Glomerular endothelial cell (primary cell): ENCODE data around the gene CELA3A. TPM values are rescaled to one million over a fixed set of nuclear protein-coding genes. Genes with fewer than 3 reads are reported as not detected.
A peak's percentile ranks its signal among the peaks of the same experiment; 100 is the strongest.
"Not testable (repeated sequence)": the region's sequence is repeated elsewhere in the genome, so short reads cannot be mapped to it uniquely, and the experiment has no call there.

Source experiments
- DNase-seq: peaks from one replicate; pipeline ENCODE4 v3.0.0-alpha.2; 2011; ENCODE audit warnings: low read depth, low spot score; ENCODE audit errors: extremely low read depth
- total RNA-seq: library from RNA; depleted of rRNA; stranded (reverse); fragments of >200 nt; gene quantifications from 2 replicates; pipeline ENCODE4 v1.2.3, GENCODE V29; 2015

The CELA3A gene
- total RNA-seq, 1 donor from 2014 or later: not detected

DNA sequence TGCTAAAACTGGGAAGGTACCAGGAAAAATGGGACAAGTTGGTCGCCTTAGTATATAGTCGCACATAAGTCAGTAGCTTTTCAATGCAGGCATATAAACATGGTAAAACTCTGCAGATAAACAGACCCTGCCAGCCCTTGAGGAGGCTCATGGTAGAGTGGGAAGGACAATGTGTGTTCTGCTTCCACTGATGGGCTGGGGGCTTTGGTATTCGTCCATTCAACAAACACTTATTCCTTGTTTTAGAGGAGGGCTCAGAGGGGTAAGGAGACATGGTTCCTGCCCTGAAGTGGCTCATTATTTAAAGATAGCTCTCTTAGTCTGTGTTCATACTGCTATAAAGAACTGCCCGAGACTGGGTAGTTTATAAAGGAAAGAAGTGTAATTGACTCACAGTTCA lies 11.3 kb downstream of the CELA3A start:
- not testable (repeated sequence) for DNase-seq

DNA sequence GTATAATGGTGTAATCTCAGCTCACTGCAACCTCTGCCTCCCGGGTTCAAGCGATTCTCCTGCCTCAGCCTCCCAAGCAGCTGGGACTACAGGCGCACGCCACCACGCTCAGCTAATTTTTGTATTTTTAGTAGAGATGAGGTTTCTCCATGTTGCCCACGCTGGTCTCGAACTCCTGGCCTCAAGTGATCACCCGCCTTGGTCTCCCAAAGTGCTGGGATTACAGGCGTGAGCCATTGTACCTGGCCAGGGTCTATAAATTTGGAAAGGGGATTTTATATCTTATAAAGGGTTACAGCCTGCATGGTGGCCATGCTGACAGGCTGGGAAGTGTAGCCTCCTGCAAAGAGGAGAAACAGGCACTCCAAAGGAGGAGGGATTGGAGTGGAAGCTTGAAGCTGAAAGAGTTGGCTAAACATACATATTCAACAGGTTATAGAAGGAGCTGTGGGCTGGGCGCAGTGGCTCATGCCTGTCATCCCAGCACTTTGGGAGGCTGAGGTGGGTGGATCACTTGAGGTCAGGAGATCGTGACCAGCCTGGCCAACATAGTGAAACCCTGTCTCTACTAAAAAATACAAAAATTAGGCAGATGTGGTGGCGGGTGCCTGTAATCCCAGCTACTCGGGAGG lies 13.2 kb downstream of the CELA3A start:
- not testable (repeated sequence) for DNase-seq

DNA sequence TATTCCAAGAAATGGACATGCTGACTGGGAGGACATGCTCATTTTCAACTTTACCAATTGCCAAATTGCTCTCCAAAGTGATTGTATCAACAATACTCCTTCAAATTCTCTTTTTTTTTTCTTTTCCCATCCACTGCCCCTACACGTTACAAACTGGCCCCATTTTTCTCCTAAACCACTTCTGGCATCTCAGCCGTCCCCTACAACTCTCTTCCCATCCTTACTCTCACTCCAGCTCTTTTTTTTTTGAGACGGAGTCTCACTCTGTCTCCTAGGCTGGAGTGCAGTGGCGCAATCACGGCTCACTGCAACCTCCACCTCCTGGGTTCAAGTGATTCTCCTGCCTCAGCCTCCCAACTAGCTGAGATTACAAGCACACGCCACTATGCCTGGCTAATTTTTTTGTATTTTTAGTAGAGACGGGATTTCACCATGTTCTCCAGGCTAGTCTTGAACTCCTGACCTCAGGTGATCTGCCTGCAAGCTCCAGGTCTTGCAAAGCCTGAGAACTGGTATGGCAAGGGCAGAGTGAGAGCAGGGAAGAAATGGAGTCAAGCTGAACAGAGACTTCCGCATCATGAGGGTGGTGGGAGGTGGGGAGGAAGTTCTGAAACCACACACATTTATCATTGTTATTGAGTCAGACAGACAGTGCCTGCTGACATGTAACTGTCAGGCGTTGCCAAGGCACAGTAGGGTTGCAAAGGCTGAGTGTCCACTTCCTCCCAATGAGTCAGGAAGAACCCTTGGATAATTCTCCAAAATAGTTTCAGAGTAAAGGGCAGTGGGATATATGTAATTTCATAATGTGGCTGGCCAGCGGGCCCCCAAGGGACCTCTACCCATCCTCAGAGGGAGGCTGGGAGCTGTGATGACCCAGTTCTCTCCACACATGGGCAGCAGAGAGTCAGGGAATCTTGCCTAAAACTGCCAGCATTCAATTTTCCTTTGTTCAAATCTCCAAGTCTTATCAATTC lies 17.4 kb downstream of the CELA3A start:
- no peak for DNase-seq

DNA sequence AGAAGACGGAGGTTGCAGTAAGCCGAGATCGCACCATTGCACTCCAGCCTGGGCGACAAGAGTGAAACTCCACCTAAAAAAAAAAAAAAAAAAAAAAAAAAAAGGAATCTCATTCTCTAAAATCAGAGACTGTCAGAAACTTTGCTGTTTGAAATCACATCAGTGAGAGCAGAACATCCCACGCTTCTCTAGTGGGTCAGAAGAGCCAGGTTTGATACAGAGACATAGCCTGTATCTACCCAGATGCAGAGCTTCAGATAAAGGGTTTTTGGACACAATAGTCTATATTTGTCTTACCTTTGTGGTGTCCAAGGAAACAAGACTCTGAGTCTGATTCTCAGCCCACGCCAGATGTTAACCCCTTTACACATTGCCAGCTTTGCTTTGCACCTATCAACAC lies 19.6 kb downstream of the CELA3A start:
- no peak for DNase-seq

- no peak for DNase-seq
Measured at GRCh38 chr1:22024485-22025367, 23.3 kb downstream of the CELA3A start.

DNA sequence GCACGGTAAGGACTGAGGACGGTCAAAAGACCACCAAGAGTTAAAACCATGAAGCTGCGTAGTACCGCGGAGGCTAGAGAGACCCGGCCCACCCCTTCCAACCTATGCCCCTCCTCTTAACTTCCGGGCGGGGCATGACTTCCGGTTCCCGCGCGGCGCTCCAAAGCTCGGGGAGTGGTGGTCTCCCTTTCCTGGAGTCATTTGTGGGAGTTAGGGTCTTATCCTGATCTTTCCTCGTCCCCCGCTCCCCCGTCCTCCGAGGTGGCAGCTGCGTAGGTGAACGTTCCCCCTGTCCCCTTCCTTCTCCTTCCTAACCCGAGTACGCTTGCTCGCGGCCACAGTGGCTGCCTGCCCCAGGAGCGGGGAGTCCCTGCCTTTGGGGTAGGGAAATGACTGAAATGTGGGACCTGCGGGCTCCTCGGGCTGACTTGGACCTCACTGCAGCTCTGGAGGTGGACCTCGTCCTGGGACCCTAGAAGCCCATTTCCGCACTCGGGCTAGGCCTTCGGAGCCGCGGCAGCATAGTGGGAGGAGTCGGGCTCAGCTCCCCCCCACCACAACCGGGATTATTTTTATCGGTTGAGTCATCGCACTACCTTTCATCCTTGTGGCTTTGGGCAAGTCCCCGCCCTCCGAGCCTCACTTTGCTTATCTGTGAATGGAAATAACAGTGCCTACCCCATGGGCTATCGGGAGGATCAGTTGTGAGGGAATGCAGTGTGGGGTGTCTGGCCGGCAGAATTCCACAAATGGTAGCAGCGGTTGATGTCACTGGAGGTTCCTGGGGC lies 24.1 kb downstream of the CELA3A start:
- peak; percentile 69 for DNase-seq

DNA sequence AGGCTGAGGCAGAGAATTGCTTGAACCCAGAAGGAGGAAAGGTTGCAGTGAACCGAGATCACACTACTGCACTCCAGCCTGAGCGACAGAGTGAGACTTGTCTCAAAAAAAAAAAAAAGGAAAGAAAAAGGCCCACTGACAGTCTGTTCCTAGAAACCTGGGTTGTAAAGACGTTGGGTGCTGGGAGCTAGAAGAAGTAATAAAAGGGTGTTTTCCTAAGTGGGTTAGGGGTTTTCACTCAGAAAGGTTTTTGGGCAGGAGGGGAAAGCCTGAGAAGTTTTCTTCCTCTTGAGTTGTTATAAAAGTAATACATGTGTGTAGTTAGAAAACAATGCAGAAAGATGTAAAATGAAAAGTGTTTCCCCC lies 25.4 kb downstream of the CELA3A start:
- DNase-seq: no peak

GRCh38 chr1:22030057-22030456 lies 28.6 kb downstream of the CELA3A start:
- no peak for DNase-seq

DNA sequence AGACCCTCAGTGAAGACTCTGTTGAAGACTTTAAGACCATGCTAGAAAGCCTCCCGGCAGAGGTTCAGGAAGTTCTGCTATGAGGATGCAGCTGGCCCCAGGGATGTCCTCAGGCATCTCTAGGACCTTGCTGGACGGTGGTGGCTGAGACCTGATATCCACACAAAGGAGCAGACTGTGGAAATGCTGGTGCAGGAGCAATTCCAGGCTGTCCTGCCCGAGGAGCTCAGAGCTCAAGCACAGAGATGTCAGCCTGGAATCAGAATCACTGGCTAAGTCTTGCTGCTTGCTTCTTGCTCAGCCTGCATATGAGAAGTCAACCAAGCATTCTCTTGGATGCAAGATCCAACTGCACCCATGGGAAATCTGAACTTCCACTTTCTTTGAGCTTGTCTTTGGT lies 29.0 kb downstream of the CELA3A start:
- no peak for DNase-seq

DNA sequence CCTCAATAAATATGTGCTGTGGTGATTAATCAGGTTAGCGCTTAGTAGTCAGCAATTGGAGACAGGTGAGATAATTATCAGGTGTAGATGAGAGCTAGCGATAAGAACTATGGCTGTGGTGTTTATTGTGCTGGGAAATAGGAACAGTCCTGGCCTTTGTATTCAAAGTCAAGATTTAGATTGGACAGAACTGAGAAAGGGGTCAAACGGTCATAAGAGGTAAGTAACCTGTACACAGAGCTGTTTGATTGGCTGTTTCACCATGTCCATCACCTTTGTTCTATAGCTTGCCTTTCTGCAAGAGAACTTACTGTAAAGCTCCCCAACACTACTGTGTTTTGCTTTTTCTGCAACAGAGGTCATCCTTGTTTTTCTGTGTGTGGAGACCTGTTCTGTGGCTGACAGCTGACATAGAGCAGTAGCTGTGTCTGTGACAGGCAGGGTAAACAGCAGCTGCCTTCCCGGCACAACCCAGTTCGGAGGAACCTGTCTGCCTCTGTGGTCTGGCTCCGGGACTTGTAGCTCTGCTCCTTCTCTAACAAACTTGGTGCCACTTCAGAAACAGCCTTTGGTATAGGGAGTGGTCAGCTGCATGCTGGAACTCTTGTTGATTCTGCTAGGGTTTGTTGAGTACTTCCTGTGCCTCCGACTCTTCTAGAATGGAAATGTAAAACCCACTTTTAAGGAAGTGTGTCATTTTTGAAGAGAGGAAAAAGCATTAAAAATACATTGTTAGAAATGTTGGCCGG lies 29.9 kb downstream of the CELA3A start:
- DNase-seq: no peak

GRCh38 chr1:22034834-22035233 lies 33.4 kb downstream of the CELA3A start:
- DNase-seq: not testable (repeated sequence)

GRCh38 chr1:22037520-22037919 lies 36.1 kb downstream of the CELA3A start:
- no peak for DNase-seq

GRCh38 chr1:22038036-22038435 lies 36.6 kb downstream of the CELA3A start:
- DNase-seq: no peak

DNA sequence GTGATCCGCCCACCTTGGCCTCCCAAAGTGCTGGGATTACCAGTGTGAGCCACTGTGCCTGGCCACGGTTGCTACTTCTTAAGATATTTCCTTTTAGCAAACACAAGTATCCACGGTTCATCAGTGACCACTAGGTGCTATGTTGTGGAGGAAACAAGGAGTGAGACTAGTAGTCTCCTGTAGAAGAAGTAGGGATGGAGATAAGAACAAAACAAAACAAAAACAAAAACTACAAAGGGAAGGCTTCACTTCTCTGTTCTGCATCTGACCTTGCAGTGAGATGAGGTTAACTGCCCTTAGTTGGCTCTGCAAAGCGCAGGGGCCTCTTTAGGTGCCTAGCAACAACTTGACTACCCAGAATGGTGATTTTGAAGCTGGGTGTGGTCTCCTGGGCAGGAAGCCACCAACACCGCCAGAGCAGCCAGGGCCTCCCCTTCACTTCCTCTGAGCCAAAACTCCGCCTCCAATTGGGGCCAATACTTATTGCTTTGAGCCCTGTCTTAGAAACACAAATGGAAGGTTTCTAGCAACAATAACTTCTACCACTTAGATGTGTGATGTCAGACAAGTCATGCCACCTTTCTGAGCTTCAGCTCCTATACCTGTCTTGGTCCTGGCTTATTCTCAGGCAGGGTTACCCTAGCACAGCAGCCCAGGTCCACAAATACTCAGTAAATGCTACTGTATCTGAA lies 38.3 kb downstream of the CELA3A start:
- no peak for DNase-seq

GRCh38 chr1:22040286-22040623 lies 38.8 kb downstream of the CELA3A start:
- DNase-seq: no peak

- no peak for DNase-seq
Measured at GRCh38 chr1:22041505-22041904, 40.0 kb downstream of the CELA3A start.

DNA sequence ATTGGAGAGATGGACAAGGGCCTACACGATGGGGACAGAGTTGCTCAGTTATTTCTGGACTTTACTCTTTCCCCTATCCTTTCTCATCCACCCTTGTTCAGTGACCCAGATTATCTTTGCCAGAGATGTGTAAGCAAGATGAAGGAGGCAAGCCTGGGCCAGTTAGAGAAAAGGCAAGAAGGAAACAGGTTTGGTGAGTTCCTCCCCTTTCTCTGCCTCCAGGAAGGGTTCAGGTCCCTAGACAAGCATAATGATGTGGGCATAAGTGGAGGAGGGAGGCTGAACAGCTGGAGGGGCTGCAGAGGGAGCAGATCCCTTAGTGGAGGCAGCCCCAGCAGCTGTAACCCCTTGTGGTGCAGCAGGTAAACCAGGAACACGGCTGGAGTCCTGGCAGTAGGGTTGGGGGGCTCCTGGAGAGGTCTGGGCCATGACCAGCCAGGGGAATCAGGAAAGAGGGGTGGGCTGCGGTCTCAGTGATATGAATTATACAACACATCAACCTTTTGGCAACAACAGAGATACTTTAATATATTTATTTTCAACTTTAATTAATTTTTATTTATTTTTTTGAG lies 41.8 kb downstream of the CELA3A start:
- no peak for DNase-seq

GRCh38 chr1:22044690-22045420 lies 43.4 kb downstream of the CELA3A start:
- DNase-seq: no peak
